GM18951 (cell line): ENCODE data around the gene DLAT.
"Not testable (repeated sequence)": the region's sequence is repeated elsewhere in the genome, so short reads cannot be mapped to it uniquely, and the experiment has no call there.

Experiments used
- POLR2A ChIP-seq: IDR thresholded peaks from 4 replicates; pipeline ENCODE4 v1.6.1; 2011; ENCODE audit warnings: mild to moderate bottlenecking; ENCODE audit not compliant: insufficient read length, insufficient read depth; ENCODE audit errors: extremely low read depth
- in situ Hi-C: fragments of 300-500 bp; cut with MboI; formaldehyde crosslinking; loops from one replicate; pipeline ENCODE4 v1.12.0; 2022; ENCODE audit warnings: low sequenced_read_pairs, mixed read lengths, inconsistent platforms; ENCODE audit not compliant: unreplicated experiment

DLAT gene

DNA sequence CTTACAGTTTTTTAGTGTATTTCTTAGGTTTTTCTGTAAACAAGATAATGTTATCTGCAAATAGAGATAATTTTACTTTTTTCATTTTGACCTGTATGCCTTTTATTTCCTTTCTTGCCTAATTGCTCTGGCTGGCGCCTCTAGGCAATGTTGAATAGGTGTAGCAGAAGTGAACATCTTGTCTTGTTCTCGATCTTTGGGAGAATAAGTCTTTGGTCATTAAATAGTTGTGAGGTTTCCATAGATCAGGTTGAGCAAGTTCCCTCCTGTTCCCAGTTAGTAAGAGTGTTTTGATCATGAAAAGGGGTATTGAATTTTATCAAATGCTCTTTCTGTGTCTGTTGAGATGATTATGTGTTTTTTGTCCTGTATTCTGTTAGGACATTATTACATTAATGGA is 24.6 kb downstream of the DLAT start:
- TF ChIP-seq POLR2A, result no peak
- in situ Hi-C loops, result no loop called here

DNA sequence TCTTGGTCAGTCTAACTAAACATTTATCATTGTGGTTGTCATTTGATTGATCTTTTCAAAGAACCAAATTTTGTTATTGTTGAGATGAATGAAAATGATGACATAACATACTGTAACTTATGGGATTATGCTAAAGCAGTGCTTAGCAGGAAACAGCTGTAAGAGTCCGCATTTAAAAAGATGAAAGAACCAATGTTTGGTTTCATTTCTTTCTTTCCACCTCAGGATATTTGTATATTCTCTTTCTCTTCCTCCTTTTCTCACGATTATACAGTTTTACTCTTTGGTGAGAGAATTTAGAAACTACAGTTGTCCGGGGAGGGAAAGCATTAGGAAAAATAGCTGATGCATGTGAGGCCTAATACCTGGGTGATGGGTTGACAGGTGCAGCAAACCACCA is 25.5 kb downstream of the DLAT start:
- TF ChIP-seq POLR2A, result no peak
- in situ Hi-C loops, result no loop called here

- in situ Hi-C loops, result no loop called here
- TF ChIP-seq POLR2A, result no peak
Observed at GRCh38 chr11:112051768-112052167, 26.6 kb downstream of the DLAT start.

DNA sequence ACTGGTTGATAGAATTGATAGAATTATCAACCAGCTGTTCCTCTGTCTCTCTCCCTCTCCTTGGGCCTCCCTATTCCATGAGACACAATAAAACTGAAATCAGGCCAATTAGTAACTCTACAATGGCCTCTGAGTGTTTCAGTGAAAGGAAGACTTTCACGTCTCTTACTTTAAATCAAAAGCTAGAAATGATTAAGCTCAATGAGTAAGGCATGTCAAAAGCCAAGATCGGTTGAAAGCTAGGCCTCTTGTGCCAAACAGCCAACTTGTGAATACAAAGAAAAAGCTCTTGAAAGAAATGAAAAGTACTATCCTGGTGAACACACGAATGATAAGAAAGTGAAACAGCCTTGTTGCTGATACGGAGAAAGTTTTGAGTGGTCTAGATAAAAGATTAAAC is 32.0 kb downstream of the DLAT start:
- no peak for TF ChIP-seq POLR2A
- in situ Hi-C loops, result no loop called here

GRCh38 chr11:112058103-112058502 is 32.9 kb downstream of the DLAT start:
- in situ Hi-C loops, result no loop called here
- no peak for TF ChIP-seq POLR2A

- in situ Hi-C loops, result no loop called here
- TF ChIP-seq POLR2A, result no peak
Observed at GRCh38 chr11:112062923-112063322, 37.7 kb downstream of the DLAT start.

- peak; percentile 64 for TF ChIP-seq POLR2A
- in situ Hi-C loops, result no loop called here
Observed at GRCh38 chr11:112073941-112074811, 49.0 kb downstream of the DLAT start, which contains the start of the genes NKAPD1 and PIH1D2. TSS of gene NKAPD1 (plus strand) at chr11:112074299. CDS start at chr11:112075575, 1,276 bp downstream. TSS of gene PIH1D2 (minus strand) at chr11:112074017. CDS start at chr11:112073174, 843 bp downstream.

- TF ChIP-seq POLR2A, result no peak
- in situ Hi-C loops, result no loop called here
Observed at GRCh38 chr11:112082729-112083128, 57.5 kb downstream of the DLAT start.

DNA sequence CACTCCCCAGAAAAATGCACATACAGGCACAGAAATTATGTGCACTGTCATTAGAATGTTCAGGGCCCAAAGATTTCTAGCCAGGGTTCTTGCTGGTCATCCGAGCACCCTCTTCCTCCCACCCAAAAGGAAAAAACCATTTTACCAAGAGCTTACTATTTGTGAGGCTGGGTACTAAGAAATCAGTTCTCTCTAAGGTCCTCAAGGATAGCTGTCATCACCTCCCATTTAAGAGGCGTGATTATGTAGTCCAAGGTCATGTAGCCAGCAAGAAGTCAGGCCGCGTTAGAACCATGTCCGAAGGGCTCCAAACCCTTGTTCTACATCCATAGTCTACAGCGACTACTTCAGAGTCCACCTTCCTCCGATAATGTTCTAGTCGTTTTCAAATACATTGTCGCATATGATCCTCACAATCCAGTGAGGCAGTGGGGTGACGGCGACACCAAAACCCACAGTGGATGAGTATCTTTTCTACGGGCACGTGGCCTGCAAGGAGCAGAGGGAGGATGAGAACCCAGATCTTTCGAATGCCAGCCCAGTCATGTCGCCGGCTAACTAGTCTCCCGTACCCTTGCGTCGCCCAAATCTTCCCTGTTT is 60.7 kb downstream of the DLAT start:
- in situ Hi-C loops, result no loop called here
- no peak for TF ChIP-seq POLR2A

- in situ Hi-C loops, result no loop called here
- TF ChIP-seq POLR2A, result peak; percentile 90
Observed at GRCh38 chr11:112086422-112087191, 61.4 kb downstream of the DLAT start, which contains the start of the genes SDHD and TIMM8B. TSS of gene SDHD (plus strand) at chr11:112086873. CDS start at chr11:112086908, 35 bp downstream. TSS of gene TIMM8B (minus strand) at chr11:112086756. CDS start at chr11:112086723, 33 bp downstream.

- TF ChIP-seq POLR2A, result no peak
- in situ Hi-C loops, result no loop called here
Observed at GRCh38 chr11:112087212-112087611, 62.0 kb downstream of the DLAT start.

DNA sequence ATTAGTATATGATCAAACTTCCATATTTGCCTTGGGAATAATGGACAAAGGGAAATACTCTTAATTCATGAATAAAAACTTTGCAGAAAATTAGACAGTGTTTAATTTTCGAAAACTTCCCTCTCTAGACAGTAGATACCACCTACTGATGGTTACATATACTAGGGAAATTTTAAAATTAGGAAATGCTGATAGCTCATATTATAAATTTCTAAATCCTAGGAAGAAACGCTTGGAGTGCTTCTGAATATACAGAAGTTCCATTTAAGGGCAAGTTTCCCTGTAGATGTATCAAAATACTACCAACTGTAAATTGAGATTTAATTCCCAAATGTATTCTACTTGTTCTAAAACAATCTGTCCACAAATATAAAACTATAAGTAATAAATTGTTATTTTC is 70.1 kb downstream of the DLAT start:
- in situ Hi-C loops, result not testable (repeated sequence)

DNA sequence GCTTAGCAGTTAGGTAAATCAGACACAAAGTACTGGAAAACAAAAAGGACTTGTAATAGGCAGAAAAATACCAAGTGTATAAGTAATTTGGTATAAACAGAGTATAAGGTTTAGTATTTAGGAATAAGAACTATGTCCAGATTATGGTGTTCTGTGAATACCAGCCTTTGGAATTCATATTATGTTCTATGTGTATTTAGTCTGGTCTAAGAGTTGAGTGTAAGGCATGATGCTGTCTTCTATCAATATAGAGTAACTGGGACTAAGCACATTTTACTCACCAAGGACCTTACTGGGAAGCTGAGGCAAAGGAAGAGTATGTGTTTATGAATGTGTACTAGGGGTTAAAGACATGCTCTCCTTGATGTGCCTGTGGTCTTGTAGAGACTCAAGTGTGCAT is 71.0 kb downstream of the DLAT start:
- in situ Hi-C loops, result no loop called here
- TF ChIP-seq POLR2A, result no peak
